HEK293T (cell line): ENCODE results near the gene TPCN2.

Source experiments
- CTCF ChIA-PET: fragments of 350-600 bp; formaldehyde crosslinking; extraction: SDS; loops from one replicate; lab custom pipeline; 2021; ENCODE audit warnings: antibody characterized with exemption, inconsistent platforms; lab: Yijun Ruan, JAX
- POLR2A ChIA-PET: fragments of 350-600 bp; formaldehyde crosslinking; extraction: SDS; loops from one replicate; lab custom pipeline; 2020; ENCODE audit warnings: antibody characterized with exemption, inconsistent platforms; lab: Yijun Ruan, JAX
- DNase-seq: peaks from one replicate; pipeline ENCODE4 v3.0.0; 2012; ENCODE audit warnings: mixed read lengths; ENCODE audit errors: extremely low spot score
- ARNT ChIP-seq: fragments of 450-650 bp; IDR thresholded peaks from 2 replicates; pipeline ENCODE4 v1.6.1; 2017; ENCODE audit warnings: mild to moderate bottlenecking
- BHLHE40 ChIP-seq: fragments of 450-650 bp; IDR thresholded peaks from 2 replicates; pipeline ENCODE4 v1.6.1; 2016; ENCODE audit warnings: mild to moderate bottlenecking, moderate library complexity, borderline replicate concordance
- CTBP1 ChIP-seq: fragments of 450-650 bp; IDR thresholded peaks from 2 replicates; pipeline ENCODE4 v1.6.1; 2016; ENCODE audit warnings: borderline replicate concordance
- ELF4 ChIP-seq: fragments of 450-650 bp; IDR thresholded peaks from 2 replicates; pipeline ENCODE4 v1.6.1; 2017; ENCODE audit warnings: antibody characterized with exemption
- FOXA1 ChIP-seq: fragments of 450-650 bp; IDR thresholded peaks from 2 replicates; pipeline ENCODE4 v1.6.1; 2016; ENCODE audit warnings: mild to moderate bottlenecking
- FOXK2 ChIP-seq: fragments of 450-650 bp; IDR thresholded peaks from 2 replicates; pipeline ENCODE4 v1.6.1; 2016; ENCODE audit warnings: mild to moderate bottlenecking
- FOXM1 ChIP-seq: fragments of 450-650 bp; IDR thresholded peaks from 2 replicates; pipeline ENCODE4 v1.6.1; 2017; ENCODE audit warnings: mild to moderate bottlenecking, borderline replicate concordance
- HDGF ChIP-seq: fragments of 450-650 bp; IDR thresholded peaks from 2 replicates; pipeline ENCODE4 v1.6.1; 2017; ENCODE audit warnings: antibody characterized with exemption, borderline replicate concordance
- L3MBTL2 ChIP-seq: fragments of 450-650 bp; conservative IDR thresholded peaks from 2 replicates; pipeline ENCODE4 v1.6.1; 2016; ENCODE audit warnings: mild to moderate bottlenecking
- LEF1 ChIP-seq: fragments of 450-650 bp; IDR thresholded peaks from 2 replicates; pipeline ENCODE4 v1.6.1; 2017; ENCODE audit warnings: mild to moderate bottlenecking, borderline replicate concordance
- NFRKB ChIP-seq: fragments of 450-650 bp; IDR thresholded peaks from 2 replicates; pipeline ENCODE4 v1.6.1; 2016; ENCODE audit warnings: mild to moderate bottlenecking, moderate library complexity
- PKNOX1 ChIP-seq: fragments of 450-650 bp; IDR thresholded peaks from 2 replicates; pipeline ENCODE4 v1.6.1; 2016
- SP1 ChIP-seq: fragments of 450-650 bp; IDR thresholded peaks from 2 replicates; pipeline ENCODE4 v1.6.1; 2017
- SUZ12 ChIP-seq: fragments of 450-650 bp; IDR thresholded peaks from 2 replicates; pipeline ENCODE4 v1.6.1; 2016; ENCODE audit warnings: mild to moderate bottlenecking
- TARDBP ChIP-seq: fragments of 450-650 bp; IDR thresholded peaks from 2 replicates; pipeline ENCODE4 v1.6.1; 2016
- ZNF384 ChIP-seq: fragments of 450-650 bp; IDR thresholded peaks from 2 replicates; pipeline ENCODE4 v1.6.1; 2016

TPCN2 gene

GRCh38 chr11:69140635-69141034 lies 91.9 kb downstream of the TPCN2 start:
- POLR2A ChIA-PET: no interaction called here
- no peak for DNase-seq
- CTCF ChIA-PET: interaction anchor here (1.1 kb wide), 1 partner anchor 9 kb away, joined by 5 read pairs; no protein-coding TSS in a partner anchor
- TF ChIP-seq CTBP1 (no peak), FOXA1 (no peak), TARDBP (no peak), ELF4 (no peak), HDGF (no peak), LEF1 (no peak), NFRKB (no peak), ZNF384 (no peak), SP1 (no peak), SUZ12 (no peak), PKNOX1 (no peak)

DNA sequence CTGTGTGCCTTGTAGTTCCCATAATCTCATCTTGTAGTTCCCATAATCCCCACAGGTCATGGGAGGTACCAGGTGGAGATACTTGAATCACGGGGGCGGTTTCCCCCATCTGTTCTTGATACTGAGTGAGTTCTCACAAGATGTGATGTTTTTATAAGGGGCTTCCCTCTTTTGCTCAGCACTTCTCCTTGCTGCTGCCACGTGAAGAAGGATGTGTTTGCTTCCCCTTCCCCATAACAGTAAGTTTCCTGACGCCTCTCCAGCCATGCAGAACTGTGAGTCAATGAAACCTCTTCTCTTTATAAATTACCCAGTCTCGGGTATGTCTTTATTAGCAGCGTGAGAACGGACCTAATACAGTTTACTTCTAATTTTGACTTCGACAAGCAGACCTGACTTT lies 93.0 kb downstream of the TPCN2 start:
- DNase-seq: no peak
- POLR2A ChIA-PET: no interaction called here
- CTCF ChIA-PET: no interaction called here
- TF ChIP-seq CTBP1 (no peak), HDGF (no peak), SP1 (no peak), PKNOX1 (no peak), FOXA1 (no peak), ZNF384 (no peak), LEF1 (no peak), NFRKB (no peak), TARDBP (no peak), ARNT (no peak), FOXK2 (no peak), ELF4 (no peak), SUZ12 (no peak), FOXM1 (no peak), L3MBTL2 (no peak), BHLHE40 (no peak)

GRCh38 chr11:69142895-69143294 lies 94.2 kb downstream of the TPCN2 start:
- no peak for TF ChIP-seq ARNT
- TF ChIP-seq FOXA1: no peak
- TF ChIP-seq FOXM1: no peak
- no peak for TF ChIP-seq ELF4
- no peak for TF ChIP-seq SUZ12
- no peak for TF ChIP-seq NFRKB
- no peak for TF ChIP-seq LEF1
- no peak for TF ChIP-seq HDGF
- TF ChIP-seq PKNOX1: no peak
- TF ChIP-seq BHLHE40: no peak
- no peak for TF ChIP-seq SP1
- TF ChIP-seq FOXK2: no peak
- TF ChIP-seq TARDBP: no peak
- TF ChIP-seq ZNF384: no peak
- no peak for TF ChIP-seq L3MBTL2
- no peak for TF ChIP-seq CTBP1
- ChIA-PET POLR2A (no interaction called here), CTCF (no interaction called here)
- DNase-seq: no peak

- ChIA-PET CTCF (no interaction called here), POLR2A (no interaction called here)
- no peak for DNase-seq
- TF ChIP-seq ZNF384 (no peak), HDGF (no peak), BHLHE40 (no peak), ELF4 (no peak), SUZ12 (no peak), TARDBP (no peak), LEF1 (no peak), NFRKB (no peak), FOXA1 (no peak), CTBP1 (no peak)
Measured at GRCh38 chr11:69144316-69145049, 95.8 kb downstream of the TPCN2 start.

DNA sequence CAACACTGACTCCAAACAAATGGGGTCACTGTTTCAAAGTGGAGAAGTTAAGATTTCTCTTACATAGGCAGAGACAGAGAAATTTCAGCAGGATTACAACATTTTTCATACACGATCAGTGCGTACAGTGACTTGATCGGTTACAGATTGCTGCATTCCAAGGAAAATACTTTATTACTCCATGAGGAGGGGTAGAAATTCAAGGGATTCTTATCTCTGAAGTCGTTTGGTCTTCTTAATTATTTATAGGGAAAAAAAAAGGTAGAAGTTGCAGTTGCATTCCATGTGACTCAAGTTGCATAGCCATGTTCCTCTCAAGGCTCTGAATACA lies 96.3 kb downstream of the TPCN2 start:
- ChIA-PET CTCF (no interaction called here), POLR2A (no interaction called here)
- TF ChIP-seq HDGF: no peak
- no peak for TF ChIP-seq BHLHE40
- TF ChIP-seq ZNF384: no peak
- no peak for TF ChIP-seq SP1
- DNase-seq: no peak

DNA sequence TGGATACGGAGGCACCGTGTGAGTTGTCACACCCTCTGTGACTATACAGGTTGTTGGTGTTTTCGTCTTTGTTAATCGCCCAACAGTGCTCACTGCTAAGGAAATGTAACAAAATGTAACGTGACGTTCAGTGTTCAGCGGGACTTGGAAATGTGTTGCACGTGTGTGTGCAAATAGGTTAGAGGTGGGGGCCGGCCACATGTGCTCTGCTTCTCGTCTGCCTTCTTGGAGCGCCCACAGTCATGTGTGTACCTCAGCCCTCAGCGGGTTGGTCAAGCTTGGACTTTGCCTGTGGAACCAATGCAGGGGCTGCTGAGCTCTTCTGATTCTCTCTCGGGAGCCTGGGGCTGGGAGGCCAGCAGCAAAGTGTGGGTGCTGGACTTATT lies 99.6 kb downstream of the TPCN2 start:
- CTCF ChIA-PET: no interaction called here

More for the DNA sequence above, 99.6 kb downstream of the TPCN2 start:
- POLR2A ChIA-PET: no interaction called here
- no peak for DNase-seq
- TF ChIP-seq TARDBP: no peak
- no peak for TF ChIP-seq ARNT
- no peak for TF ChIP-seq NFRKB
- TF ChIP-seq ZNF384: no peak
- TF ChIP-seq SP1: no peak
- no peak for TF ChIP-seq HDGF
- no peak for TF ChIP-seq FOXM1
- no peak for TF ChIP-seq BHLHE40
- TF ChIP-seq FOXK2: no peak
- no peak for TF ChIP-seq CTBP1
- no peak for TF ChIP-seq PKNOX1
- TF ChIP-seq SUZ12: no peak
- TF ChIP-seq L3MBTL2: no peak
- TF ChIP-seq FOXA1: no peak
